GM23338 (cell line): Measurements from ENCODE around the gene MYO16. TPM values are rescaled to one million over a fixed set of nuclear protein-coding genes. Genes with fewer than 3 reads are reported as not detected.

Experiments used
- ATAC-seq: fragments of 200-7000 bp; cut with Tn5 transposase; 3 replicates; pipeline ENCODE4 v1.9.1; 2020
- DNase-seq: peaks from one replicate; pipeline ENCODE4 v3.0.0-alpha.2; 2015; ENCODE audit warnings: low spot score
- H2AFZ ChIP-seq: fragments of 200-600 bp; sonication (generic); 2 replicates; pipeline ENCODE4 v1.8.0; 2016; ENCODE audit warnings: antibody characterized with exemption, mild to moderate bottlenecking, moderate library complexity
- H3F3A ChIP-seq: fragments of 200-600 bp; sonication (generic); replicated peaks from 2 replicates; pipeline ENCODE4 v1.8.0; 2017; ENCODE audit warnings: antibody characterized with exemption, mixed run types, low read depth
- H3K27ac ChIP-seq: fragments of 200-600 bp; sonication (generic); 2 replicates; pipeline ENCODE4 v1.6.1; 2016; ENCODE audit warnings: low read depth
- H3K27me3 ChIP-seq: fragments of 200-600 bp; sonication (generic); 2 replicates; pipeline ENCODE4 v1.8.0; 2016; ENCODE audit warnings: mild to moderate bottlenecking, mixed run types, moderate library complexity; ENCODE audit not compliant: insufficient read depth
- H3K36me3 ChIP-seq: fragments of 200-600 bp; sonication (generic); 2 replicates; pipeline ENCODE4 v1.8.0; 2016; ENCODE audit warnings: mild to moderate bottlenecking; ENCODE audit not compliant: insufficient read depth
- H3K4me1 ChIP-seq: fragments of 200-600 bp; sonication (generic); 2 replicates; pipeline ENCODE4 v1.8.0; 2016; ENCODE audit warnings: mild to moderate bottlenecking, moderate library complexity; ENCODE audit not compliant: insufficient read depth
- H3K4me2 ChIP-seq: fragments of 200-600 bp; sonication (generic); 2 replicates; pipeline ENCODE4 v1.7.1; 2017; ENCODE audit warnings: mixed run types
- H3K4me3 ChIP-seq: fragments of 200-600 bp; sonication (generic); 2 replicates; pipeline ENCODE4 v1.6.1; 2016; ENCODE audit warnings: mixed run types
- H3K79me2 ChIP-seq: fragments of 200-600 bp; sonication (generic); replicated peaks from 2 replicates; pipeline ENCODE4 v1.8.0; 2017; ENCODE audit warnings: mild to moderate bottlenecking; ENCODE audit not compliant: insufficient read depth
- H3K9me2 ChIP-seq: fragments of 200-600 bp; sonication (generic); 2 replicates; pipeline ENCODE4 v1.8.0; 2017; ENCODE audit not compliant: insufficient read depth
- H4K20me1 ChIP-seq: fragments of 200-600 bp; sonication (generic); replicated peaks from 2 replicates; pipeline ENCODE4 v1.8.0; 2017; ENCODE audit warnings: mild to moderate bottlenecking; ENCODE audit not compliant: insufficient read depth
- H3K27ac Mint-ChIP-seq: 2 replicates; pipeline ENCODE4 v1.8.0; 2020; ENCODE audit warnings: inconsistent platforms, mild to moderate bottlenecking, moderate library complexity, mixed read lengths
- H3K27me3 Mint-ChIP-seq: 3 replicates; pipeline ENCODE4 v1.8.0; 2022; ENCODE audit warnings: low read depth, mild to moderate bottlenecking, moderate library complexity, mixed read lengths, inconsistent platforms; ENCODE audit not compliant: insufficient read depth, poor library complexity
- H3K36me3 Mint-ChIP-seq: 3 replicates; pipeline ENCODE4 v1.8.0; 2021; ENCODE audit warnings: low read depth, mild to moderate bottlenecking, inconsistent platforms, moderate library complexity, mixed read lengths
- H3K4me1 Mint-ChIP-seq: 3 replicates; pipeline ENCODE4 v1.8.0; 2020; ENCODE audit warnings: mild to moderate bottlenecking, inconsistent platforms, mixed read lengths
- H3K4me3 Mint-ChIP-seq: 3 replicates; pipeline ENCODE4 v1.8.0; 2021; ENCODE audit warnings: moderate library complexity, mild to moderate bottlenecking, inconsistent platforms, mixed read lengths
- H3K9me3 Mint-ChIP-seq: 3 replicates; pipeline ENCODE4 v1.8.0; 2020; ENCODE audit warnings: moderate library complexity, mild to moderate bottlenecking, inconsistent platforms, mixed read lengths
- CREB1 ChIP-seq: fragments of 250-450 bp; sonication (Bioruptor Pico); IDR thresholded peaks from 2 replicates; pipeline ENCODE4 v1.5.0; 2020; ENCODE audit warnings: low read depth, mild to moderate bottlenecking, moderate library complexity
- CTCF ChIP-seq, 2 experiments: fragments of 200-600 bp in 1 of 2; sonication (generic) in 1 of 2; conservative IDR thresholded peaks; 2 replicates each; pipeline versions ENCODE4 v1.5.1 to v1.6.1; 2016 to 2017; ENCODE audit warnings: antibody characterized with exemption in 2 of 2, low read depth in 2 of 2, mild to moderate bottlenecking in 2 of 2, moderate library complexity in 1 of 2
- ETS1 ChIP-seq: IDR thresholded peaks from 2 replicates; pipeline ENCODE4 v1.6.1; 2016; ENCODE audit warnings: antibody characterized with exemption
- EZH2 ChIP-seq: fragments of 200-600 bp; sonication (generic); IDR thresholded peaks from one replicate; pipeline ENCODE4 v1.8.0; 2017; ENCODE audit warnings: antibody characterized with exemption, mild to moderate bottlenecking, low read depth; ENCODE audit not compliant: unreplicated experiment
- EZH2phosphoT487 ChIP-seq: fragments of 200-600 bp; sonication (generic); IDR thresholded peaks from one replicate; pipeline ENCODE4 v1.8.1; 2018; ENCODE audit warnings: antibody characterized with exemption; ENCODE audit not compliant: unreplicated experiment
- JUNB ChIP-seq: IDR thresholded peaks from one replicate; pipeline ENCODE4 v1.6.1; 2016; ENCODE audit warnings: antibody characterized with exemption; ENCODE audit not compliant: unreplicated experiment
- NANOG ChIP-seq: IDR thresholded peaks from 2 replicates; pipeline ENCODE4 v1.6.1; 2016; ENCODE audit warnings: antibody characterized with exemption, borderline replicate concordance
- POLR2AphosphoS5 ChIP-seq: IDR thresholded peaks from 2 replicates; pipeline ENCODE4 v1.6.1; 2016; ENCODE audit warnings: antibody characterized with exemption, low read depth
- REST ChIP-seq: IDR thresholded peaks from one replicate; pipeline ENCODE4 v1.6.1; 2018; ENCODE audit warnings: antibody characterized with exemption; ENCODE audit not compliant: unreplicated experiment
- STAT1 ChIP-seq: IDR thresholded peaks from one replicate; pipeline ENCODE4 v1.6.1; 2016; ENCODE audit warnings: antibody characterized with exemption; ENCODE audit not compliant: unreplicated experiment
- ZNF114 ChIP-seq: fragments of 250-450 bp; sonication (Bioruptor Pico); IDR thresholded peaks from 2 replicates; pipeline ENCODE4 v1.5.0; 2020; ENCODE audit warnings: mild to moderate bottlenecking, moderate library complexity
- ZNF331 ChIP-seq: fragments of 250-450 bp; sonication (Bioruptor Pico); IDR thresholded peaks from 2 replicates; pipeline ENCODE4 v1.5.0; 2020; ENCODE audit warnings: low read depth, mild to moderate bottlenecking, moderate library complexity
- ZNF462 ChIP-seq: fragments of 250-450 bp; sonication (Bioruptor Pico); IDR thresholded peaks from 2 replicates; pipeline ENCODE4 v1.5.0; 2020; ENCODE audit warnings: mild to moderate bottlenecking, moderate library complexity
- polyA plus RNA-seq: library from polyadenylated mRNA; unstranded; fragments of >200 nt; fragmentation: Nextera tagmentation; extraction: Ambion mirVana; gene quantifications from 2 replicates; pipeline ENCODE4 v1.2.1, GENCODE V29; 2016
- total RNA-seq: library from RNA; depleted of rRNA; stranded (reverse); fragments of >200 nt; shearing (Covaris generic); gene quantifications from 2 replicates; pipeline ENCODE4 v1.2.3, GENCODE V29; 2014

The MYO16 gene
- total and polyA plus RNA-seq, 2 experiments from 2014 or later, result 0.10 to 0.13 TPM

GRCh38 chr13:108924134-108924533 is 294.7 kb downstream of the MYO16 start:
- Histone ChIP-seq H3K4me1 (no peaks in the 10 kb centered on the region), H3K79me2 (no peaks in the 10 kb centered on the region), H3K27me3 (no peaks in the 10 kb centered on the region), H4K20me1 (no peaks in the 10 kb centered on the region), H2AFZ (no peak overlapping the region), H3F3A (no peaks in the 10 kb centered on the region), H3K4me3 (no peak overlapping the region), H3K36me3 (no peaks in the 10 kb centered on the region), H3K27ac (no peak overlapping the region), H3K4me2 (no peak overlapping the region), H3K9me2 (no peaks in the 10 kb centered on the region)
- ATAC-seq (no peak), DNase-seq (no peak)
- Mint-ChIP-seq H3K4me3 (no peak overlapping the region), H3K36me3 (no peaks in the 10 kb centered on the region), H3K27me3 (peaks cover 10% of the 10 kb centered on the region), H3K9me3 (no peaks in the 10 kb centered on the region), H3K27ac (no peak overlapping the region), H3K4me1 (no peaks in the 10 kb centered on the region)
- TF ChIP-seq JUNB (no peak), ZNF331 (CRISPR knock-in tag) (no peak), EZH2 (no peak), EZH2phosphoT487 (no peak), NANOG (no peak), CREB1 (CRISPR knock-in tag) (no peak), CTCF (conservative IDR thresholded peaks at IDR 0.05; ENCODE audit: low read depth in 2 of 2) (no peak), ZNF114 (CRISPR knock-in tag) (no peak), ZNF462 (CRISPR knock-in tag) (no peak), ETS1 (no peak), REST (no peak), STAT1 (no peak), POLR2AphosphoS5 (no peak)
